Kidney glomerular epithelial cell (primary cell): ENCODE measurements around the gene CFAP119.

Experiments
- DNase-seq: peaks from one replicate; lab custom pipeline; 2025; lab: John Stamatoyannopoulos, UW

CFAP119 gene

DNA sequence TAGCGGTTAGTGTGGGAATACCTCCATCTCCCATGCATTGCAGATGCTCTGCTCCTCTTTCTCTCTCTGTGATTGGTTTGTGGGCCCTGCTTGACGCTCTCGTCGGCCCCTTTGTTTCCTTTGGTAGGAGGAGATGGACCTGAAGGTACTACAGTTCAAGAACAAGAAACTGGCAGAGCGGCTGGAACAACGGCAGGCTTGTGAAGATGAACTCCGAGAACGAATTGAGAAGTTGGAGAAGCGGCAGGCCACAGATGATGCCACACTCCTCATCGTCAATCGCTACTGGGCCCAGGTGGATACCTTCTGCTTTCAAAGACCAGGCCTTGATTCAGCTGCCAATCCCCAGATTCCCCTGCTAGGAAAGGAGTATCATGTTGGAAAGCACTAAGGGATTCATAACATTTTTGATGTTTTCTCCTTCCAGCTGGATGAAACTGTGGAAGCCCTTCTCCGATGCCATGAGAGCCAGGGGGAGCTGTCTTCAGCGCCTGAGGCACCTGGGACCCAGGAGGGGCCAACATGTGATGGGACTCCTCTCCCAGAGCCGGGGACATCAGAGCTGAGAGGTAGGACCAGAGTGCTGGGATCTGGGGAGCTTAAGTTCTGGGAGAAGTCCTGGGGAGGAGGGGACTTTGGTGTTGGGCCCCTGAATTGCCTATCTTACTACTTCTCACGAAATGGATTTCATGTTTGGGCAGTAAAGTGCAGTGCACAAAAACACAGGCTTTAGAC is 1.3 kb upstream of the CFAP119 start:
- no peak for DNase-seq

- peak; percentile 10 for DNase-seq
These were observed 385 bp downstream of the CFAP119 start for GRCh38 chr16:30761427-30761927.

DNA sequence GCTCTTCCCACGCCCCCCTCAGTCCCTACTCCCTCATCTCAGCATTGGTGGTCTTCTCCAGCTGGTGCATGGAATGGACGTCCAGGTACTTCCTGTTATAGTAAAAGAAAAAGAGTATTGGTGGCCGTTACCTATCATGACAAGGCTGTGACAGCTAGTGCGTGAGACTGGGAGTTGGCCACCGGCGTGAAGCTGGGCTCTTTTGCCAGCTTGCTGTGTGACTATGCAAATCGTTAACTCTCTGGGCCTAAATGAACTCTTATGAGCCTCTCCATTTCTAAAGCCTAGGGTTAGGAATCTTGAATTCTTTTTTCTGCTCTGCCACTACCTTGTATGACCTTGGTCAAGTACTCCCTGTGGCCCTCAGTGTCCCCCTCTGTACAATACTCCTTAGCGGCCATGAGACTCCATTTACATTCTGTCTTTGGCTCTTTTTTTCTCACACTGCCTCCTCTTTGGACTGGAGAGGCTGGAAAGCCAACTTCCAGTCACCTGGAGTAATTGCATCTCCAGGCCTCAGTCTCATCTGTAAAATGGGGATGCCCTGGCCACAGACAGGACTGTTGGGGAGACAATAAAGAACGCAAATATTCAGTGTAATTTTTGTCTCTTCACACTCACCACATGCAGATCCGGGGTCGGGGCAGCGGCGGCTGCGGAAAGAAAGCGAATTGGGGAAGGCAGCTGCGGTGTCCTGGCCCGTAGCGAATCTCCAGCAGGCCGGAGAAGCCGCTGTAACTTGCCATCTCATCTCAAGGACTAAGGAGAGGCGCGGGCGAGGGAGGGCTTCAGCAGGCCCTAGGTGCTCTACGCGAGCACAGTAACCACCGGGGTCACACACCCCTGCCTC is 1.1 kb downstream of the CFAP119 start:
- no peak for DNase-seq

GRCh38 chr16:30760001-30760559 is 1.8 kb downstream of the CFAP119 start:
- no peak for DNase-seq

DNA sequence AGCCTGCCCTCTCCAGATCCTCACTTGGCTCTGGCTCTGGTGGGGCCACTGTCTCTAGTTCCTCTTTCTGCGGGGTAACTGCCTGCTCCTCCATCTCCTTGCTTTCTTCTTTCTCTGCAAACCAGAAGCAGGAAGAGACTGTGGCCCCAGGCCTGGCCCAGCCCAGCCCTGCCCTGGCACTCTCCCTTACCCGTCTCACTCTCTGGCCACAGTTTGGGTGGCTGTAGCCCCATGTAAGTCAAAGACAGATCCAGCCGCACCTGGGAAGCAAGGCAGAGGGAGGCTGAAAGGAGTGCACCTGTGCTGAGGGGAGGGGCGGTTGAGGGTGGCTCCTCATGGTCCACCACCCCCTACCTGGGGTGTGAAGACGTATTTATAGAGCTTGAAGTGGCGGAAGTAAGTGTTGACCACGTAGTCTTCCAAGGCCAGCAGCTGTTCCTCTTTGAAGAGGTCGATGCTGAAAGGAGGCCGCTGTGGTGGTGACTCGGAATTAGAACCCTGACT is 2.8 kb downstream of the CFAP119 start:
- no peak for DNase-seq

DNA sequence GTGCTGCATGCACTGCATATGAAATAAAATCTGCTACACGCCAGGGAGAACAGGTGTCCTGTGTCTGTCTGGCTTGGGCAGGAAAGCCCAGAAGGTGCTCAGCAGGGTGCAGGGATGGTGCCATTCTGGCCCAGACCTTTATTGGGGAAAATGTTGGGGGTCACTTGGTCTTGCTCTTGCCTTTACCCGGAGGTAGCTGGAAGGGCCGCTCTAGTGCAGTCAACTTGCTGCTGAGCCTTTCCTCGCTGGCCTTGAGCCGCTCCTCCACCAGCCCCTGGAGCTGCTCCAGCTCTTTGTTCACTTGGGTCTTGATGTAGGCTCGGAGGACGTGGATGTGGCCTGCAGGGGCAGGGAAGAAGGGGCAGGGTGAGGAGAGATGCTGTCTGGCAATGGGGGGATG is 4.5 kb downstream of the CFAP119 start:
- DNase-seq = no peak

DNA sequence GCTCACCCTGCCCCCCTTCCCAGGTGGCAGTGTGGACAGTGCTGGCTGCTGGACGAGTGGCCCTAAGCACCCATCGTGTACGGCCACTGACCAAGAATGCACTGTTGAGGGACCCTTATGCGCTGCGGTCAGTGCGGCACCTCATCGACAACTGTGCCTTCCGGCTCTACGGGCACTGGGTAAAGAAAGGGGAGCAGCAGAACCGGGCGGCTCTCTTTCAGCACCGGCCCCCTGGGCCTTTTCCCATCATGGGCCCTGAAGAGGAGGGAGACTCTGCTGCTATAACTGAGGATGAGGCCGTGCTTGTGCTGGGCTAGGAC is 5.1 kb downstream of the CFAP119 start:
- DNase-seq = no peak

DNA sequence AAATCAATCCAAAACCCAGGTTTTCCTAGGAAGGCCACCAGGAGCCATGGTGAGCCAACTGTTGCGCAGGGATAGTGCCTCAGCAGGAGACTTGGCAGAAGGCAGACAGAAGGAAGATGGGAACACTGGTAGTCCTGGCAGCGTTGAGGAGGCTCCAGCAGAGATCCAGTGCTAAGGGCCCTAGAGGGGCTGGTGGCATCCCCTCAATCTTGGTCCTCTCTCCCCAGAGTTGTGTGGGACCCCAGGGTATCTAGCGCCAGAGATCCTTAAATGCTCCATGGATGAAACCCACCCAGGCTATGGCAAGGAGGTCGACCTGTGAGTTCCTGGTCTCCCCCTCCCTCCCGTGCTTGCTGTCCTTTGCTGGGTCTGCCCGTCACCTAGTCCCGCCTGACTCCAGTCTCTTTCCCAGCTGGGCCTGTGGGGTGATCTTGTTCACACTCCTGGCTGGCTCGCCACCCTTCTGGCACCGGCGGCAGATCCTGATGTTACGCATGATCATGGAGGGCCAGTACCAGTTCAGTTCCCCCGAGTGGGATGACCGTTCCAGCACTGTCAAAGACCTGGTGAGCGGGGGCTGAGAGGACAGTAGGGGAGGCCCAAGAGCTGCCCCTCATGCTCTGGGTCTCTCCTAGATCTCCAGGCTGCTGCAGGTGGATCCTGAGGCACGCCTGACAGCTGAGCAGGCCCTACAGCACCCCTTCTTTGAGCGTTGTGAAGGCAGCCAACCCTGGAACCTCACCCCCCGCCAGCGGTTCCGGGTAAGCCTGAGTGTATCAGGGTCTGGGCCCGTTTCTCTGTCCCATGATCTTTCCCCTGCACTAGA is 5.7 kb downstream of the CFAP119 start:
- no peak for DNase-seq

- DNase-seq = no peak
These were observed 8.3 kb downstream of the CFAP119 start for GRCh38 chr16:30753596-30753995.

DNA sequence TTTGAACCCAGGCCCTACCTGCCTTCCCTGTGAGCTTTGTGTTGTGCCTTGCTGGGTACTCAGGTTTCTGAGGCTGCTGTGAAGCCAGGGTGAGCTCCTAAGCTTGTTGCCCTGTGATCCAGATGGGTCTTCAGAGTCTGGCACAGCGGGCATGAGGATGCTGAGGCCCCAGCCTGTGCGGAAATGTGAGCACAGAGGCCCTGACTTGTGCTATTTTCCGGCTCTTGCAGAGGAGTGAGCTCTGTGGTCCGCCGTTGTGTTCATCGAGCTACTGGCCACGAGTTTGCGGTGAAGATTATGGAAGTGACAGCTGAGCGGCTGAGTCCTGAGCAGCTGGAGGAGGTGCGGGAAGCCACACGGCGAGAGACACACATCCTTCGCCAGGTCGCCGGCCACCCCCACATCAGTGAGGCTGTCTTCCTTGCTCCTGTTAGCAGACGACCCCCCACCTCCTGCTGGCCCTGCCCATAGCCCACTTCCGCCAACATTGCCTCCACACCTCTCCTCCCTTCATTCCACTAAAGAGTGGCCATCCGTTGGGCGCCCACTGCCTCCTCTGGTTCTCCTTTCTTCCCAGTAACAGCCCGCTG is 10.9 kb downstream of the CFAP119 start:
- DNase-seq = no peak

- DNase-seq = no peak
These were observed 11.7 kb downstream of the CFAP119 start for GRCh38 chr16:30750201-30750600.

DNA sequence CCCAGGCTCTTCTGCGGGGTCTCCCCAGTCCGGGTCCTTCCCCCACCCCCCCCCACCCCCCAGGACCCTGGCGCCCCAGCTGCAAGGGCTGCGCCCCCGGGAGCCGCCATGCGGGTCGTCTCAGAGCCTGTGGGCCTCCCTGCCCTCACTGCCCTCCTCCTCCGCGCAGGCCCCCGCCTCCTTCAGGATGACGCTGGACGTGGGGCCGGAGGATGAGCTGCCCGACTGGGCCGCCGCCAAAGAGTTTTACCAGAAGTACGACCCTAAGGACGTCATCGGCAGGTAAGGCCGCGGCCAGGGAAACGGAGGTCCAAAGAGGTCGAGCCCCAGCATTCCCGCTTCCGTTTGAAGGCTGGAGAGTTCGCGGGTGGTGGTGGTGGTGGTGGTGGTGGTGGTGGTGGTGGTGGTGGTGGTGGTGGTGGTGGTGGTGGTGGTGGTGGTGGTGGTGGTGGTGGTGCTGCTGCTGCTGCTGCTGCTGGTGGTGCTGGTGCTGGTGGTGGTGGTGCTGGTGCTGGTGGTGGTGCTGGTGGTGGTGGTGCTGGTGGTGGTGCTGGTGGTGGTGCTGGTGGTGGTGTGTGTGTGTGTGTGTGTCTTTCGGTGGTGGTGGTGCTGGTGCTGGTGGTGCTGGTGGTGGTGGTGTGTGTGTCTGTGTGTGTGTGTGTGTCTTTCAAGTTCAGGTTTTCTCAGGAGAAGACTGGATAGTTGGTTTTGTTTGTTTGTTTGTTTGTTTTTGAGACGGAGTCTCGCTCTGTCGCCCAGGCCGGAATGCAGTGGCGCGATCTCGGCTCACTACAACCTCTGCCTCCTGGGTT is 13.0 kb downstream of the CFAP119 start:
- DNase-seq = peak; percentile 14

- DNase-seq = peak; percentile 98
These were observed 13.8 kb downstream of the CFAP119 start, which contains the start of gene PHKG2 for GRCh38 chr16:30747799-30748633. Gene PHKG2 (plus strand): TSS chr16:30748425. CDS start chr16:30748821, 396 bp downstream.

- peak; percentile 28 for DNase-seq
These were observed 14.5 kb downstream of the CFAP119 start for GRCh38 chr16:30747331-30747730.

DNA sequence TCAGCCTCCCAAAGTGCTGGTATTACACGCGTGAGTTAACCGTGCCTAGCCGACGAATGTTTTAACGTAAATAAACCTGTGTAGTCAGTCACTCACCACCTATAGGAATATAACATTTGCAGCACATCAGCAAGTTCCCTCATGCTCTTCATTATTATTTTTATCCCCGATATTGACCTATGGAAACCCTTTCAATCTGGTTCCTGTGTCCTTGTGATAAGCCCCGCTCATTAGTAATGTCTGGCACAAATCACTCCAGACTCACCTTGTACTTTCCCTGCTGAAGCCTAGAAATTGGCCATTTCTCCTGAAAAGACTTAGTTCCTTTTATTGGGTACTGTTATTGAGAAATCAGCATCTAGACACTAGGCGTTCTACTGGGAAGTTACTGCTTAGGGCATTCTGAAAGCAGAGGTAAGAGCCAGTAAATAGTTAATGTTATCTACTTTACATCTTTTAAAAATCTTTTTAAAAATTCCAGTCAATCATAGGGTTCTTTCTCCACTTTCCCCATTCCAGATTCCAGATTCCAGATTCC is 15.2 kb downstream of the CFAP119 start:
- DNase-seq = no peak

DNA sequence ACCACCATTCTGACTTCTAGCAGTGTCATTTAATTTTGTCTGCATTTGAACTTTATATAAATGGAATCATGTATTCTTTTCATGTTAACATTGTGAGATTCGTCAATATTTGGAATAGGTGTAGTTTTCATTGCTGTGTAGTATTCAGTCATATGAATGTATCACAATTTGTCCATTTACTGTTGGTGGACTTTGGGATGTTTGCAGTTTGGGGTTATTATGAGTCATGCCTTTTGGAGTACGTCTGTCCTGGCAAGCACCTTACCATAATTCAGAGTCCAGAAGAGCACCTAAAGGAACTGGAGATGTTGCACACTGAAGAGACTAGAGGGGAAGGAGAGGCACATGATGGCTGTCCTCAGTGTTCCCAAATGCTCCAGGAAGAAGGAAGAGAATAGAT is 16.8 kb downstream of the CFAP119 start:
- no peak for DNase-seq

GRCh38 chr16:30744183-30744582 is 17.7 kb downstream of the CFAP119 start:
- no peak for DNase-seq

DNA sequence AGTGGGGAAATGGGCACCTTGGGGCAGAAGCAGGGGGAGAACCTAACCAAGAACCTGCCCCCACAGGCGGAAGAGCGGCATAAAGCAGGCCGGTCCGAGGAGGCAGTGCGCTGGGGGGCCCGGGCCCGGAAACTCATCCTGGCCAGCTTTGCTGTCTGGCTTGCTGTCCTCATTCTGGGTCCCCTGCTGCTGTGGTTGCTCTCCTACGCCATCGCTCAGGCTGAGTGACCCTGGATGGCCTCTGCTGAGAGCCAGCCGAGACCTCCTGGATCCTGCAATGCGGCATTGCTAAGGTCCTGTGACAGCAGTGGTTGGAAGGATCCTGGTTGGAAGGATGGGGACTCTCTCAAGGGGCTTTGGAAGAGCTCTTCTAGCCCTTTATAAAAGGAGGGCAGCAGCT is 18.1 kb downstream of the CFAP119 start:
- DNase-seq = no peak

DNA sequence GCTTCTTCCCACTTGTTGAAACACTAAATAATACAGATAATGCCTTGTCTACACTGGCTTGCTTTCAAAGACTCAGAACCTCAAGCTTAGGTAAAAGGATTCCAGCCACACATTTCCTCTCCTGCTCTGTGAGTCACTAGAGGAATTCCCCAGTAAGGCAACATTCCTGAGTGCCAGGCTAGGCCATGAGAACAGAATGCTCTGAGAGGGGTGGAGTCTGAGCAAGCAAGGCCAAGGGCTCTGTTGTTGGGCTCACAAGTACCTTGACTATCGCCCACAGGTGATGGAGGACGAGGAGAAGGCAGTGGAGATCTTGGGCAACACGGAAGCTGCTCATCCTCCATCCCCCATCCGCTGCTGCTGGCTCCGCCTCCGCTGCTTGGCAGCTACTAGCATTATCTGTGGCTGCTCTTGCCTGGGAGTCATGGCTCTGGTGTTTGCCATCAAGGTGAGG is 20.4 kb downstream of the CFAP119 start:
- DNase-seq = peak; percentile 90
